HG02678 (cell line): ENCODE data around the gene LRP8.
A peak's percentile ranks its signal among the peaks of the same experiment; 100 is the strongest.

Experiments
- ATAC-seq: cut with Tn5 transposase; IDR thresholded peaks from one replicate; pipeline ENCODE4 v1.9.1; 2021; ENCODE audit warnings: mild to moderate bottlenecking, moderate library complexity; ENCODE audit not compliant: unreplicated experiment

LRP8 gene

DNA sequence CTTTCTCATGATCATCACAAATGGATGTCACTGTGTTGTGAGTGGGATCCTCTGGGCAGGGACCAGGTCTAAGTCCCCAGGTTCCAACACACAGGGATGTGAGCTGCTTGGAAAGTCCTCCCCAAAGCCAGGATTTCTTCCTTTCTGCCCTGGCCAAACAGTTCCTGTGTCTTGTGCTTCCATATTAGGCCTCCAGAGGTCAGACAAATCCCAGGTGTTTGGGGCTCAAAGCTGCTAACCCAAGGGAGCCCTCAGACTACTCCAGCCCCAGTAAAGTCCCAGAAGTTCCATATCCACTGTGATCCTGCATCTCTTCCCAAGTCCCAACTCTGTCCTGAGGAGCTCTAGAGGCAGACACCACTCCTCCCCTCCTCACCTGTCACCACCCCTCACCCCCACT, 61.8 kb downstream of the LRP8 start:
- ATAC-seq, result no peak

DNA sequence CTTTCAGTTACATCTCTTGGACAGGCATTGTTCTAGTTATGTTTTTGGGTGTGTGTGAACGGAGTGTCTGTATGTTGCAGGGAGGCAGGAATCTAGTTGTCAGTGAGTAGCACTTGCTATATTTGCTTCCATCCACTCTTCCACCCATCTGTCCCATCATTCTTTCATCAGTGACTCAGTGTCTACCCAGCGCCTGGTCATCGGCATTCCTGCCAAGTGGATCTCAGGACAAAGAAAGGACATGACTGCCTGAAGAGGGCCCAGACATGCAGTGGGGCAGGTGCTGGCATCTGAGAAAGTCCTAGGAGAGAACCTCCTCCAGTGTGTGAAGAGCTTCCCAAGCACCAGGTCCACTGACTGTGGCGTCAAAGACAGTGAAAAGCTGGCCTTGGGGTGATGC, 62.3 kb downstream of the LRP8 start:
- no peak for ATAC-seq

DNA sequence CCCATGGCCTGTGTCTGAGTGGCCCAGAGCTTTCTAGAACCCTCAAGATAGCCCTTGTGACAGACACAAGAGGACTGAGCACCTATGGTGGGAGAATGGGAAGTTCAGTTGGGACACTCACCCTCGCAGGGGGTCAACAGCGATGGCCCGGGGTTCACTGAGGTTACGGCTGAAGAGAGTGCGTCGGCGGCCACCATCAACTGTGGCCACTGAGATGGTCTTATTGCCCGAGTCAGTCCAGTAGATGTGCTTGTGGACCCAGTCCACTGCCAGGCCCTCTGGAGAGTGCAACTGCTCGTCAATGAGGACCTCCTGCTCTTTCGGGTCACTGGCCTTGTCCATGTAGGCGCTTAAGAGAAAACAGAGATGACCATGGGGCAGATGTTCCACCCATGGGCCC, 63.8 kb downstream of the LRP8 start:
- ATAC-seq, result no peak

DNA sequence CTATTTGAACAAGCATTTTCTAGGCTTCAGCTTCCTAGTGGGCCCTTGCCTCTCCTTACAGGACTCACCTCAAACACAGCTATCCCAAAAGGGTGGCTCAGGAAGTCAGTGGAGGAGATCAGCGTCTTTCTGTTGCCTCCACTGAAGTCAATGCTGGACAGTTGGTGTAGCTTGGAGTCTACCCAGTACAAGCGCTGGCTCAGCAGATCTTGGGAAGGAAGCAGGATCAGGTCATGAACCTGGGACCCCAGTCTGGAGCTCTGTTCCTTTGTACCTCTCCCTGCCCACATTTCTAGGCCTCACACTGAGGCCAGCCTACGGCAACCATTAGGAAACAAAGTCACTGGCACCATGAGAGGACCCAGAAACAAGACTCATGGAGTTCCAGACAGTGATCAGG, 65.9 kb downstream of the LRP8 start:
- ATAC-seq, result no peak

DNA sequence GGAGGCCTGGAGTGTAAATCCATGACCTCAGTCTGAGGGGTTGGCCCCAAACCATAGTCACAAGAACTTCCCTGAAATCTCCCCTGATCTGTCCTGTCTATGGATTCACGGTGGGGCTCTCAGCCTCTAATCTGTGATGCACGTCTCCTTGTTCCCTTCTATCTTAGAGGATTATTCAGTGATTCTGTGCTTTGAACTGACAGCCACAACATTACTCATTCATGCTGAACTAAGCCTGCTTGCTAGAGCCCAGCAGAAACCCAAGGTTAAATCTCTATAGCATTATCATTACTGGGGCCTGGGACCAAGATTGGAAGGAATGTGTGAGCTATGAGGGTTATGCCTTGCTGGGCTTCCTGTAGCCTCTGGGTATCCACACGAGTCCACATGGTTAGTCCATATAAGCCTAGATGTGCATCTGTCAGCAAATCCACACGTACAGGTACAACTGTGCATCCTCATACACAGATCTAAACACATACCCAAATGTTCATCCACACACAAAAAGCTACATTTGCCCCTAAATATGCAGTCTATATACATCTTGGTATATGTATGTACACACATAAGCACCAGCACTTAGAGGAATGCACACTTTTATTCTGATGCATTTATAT, 67.1 kb downstream of the LRP8 start:
- no peak for ATAC-seq

DNA sequence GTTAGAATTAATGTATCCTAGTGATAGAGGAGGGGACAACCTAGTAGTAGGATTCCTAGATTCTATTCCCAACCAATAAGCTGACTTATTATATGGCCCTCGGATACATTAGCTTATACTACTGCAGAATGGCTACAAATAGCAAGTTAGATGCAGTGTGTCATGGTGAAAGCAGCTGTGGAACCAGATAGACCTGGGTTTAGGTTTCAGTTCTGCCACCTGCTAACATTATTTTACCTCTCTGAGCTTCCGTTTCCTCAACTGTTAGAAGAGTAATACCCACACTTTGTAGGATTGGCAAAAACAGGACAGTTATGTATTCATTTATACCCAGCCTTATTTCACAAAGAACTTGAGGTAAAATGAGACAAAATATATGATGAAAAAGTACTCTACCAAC, 67.9 kb downstream of the LRP8 start:
- peak; percentile 79 for ATAC-seq

DNA sequence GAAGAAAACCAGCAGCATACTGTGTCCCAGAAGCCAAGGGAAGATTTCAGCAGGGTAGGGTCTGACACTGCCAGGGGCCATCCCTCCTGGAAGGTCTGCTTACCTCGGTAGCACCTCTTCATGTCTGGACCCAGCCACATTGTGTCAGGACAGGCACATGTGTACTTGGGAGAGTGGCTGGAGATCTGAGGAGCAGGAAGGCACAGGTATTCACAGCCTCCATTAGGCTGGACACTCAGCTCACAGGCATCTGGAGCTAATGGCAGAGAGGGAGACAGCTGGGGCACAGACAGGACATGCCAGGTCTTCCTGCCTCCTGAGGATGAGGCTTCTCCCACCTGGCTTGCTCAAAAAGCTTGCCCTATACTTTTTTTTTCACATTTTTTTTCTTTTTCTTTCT, 69.7 kb downstream of the LRP8 start:
- ATAC-seq, result no peak

DNA sequence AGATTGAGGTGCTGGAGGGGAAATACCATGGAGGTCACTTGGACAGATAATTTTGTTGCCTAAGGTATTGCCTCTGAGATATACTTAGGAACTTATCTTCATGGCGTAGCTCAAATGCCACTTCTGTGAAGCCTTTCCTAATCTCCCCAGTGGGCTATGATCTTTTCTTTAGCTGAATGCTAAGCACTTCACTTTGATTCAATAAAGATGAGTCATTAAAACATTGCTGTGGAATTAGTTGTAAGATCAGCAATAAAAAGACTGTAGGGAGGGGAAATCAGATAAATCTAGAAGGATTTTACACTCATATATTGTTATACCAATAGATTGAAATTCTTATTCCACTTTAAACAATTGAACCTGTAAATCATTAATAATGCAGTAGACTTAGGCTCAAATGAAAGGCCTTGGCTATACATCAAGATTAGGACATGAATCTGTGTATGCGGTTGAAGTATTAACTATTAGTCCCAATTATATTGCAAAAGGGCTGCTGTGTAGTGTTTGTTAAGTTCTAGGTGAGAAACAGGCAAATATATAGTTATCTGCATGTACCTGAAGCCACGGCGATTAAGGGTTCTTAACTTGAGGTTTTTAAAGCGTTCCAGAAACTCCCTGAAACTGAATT, 70.3 kb downstream of the LRP8 start:
- ATAC-seq, result no peak

DNA sequence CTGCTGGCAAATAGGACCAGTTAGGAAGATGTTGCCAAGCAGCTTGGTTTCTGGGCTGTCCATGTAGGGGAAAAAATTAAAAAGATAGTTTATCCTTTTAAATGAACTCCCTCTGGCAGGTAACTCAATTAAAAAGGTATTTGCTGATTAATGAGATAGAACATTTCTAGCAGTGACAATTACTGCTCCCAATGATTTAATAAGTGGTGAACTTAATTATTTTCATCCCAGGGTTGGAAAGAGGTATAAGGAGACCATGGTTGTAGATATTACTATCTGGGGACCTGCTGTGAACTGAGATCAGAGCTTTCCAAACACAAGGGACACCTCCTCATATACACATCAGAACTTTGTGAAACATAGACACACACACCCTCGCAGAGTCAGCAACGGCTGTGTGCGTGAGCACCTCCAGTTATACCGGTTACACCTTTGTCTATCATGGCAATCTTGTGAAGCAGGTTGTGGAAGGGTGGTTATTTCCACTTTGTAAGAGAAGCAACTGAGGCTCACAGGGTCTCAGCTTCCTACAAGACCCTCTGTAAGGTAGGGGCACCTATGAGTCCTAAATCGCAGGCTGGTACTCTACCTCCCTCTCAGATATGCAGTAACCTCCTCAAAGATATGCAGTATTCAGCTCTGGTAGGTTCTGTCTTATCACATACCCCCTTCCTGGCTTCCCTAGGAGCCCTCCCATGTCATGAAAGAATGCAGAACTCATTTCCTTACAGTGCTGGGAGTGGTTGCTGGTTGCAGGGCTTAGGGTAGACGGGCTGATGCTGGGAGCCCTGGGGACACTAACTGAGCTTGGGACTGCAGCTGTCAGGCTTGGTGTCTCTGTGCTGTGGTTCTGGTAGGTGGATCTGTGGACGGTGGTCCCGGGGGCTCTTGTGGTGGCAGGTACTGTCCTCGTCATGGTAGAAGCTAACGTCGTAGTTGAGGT, 71.1 kb downstream of the LRP8 start:
- ATAC-seq, result no peak

DNA sequence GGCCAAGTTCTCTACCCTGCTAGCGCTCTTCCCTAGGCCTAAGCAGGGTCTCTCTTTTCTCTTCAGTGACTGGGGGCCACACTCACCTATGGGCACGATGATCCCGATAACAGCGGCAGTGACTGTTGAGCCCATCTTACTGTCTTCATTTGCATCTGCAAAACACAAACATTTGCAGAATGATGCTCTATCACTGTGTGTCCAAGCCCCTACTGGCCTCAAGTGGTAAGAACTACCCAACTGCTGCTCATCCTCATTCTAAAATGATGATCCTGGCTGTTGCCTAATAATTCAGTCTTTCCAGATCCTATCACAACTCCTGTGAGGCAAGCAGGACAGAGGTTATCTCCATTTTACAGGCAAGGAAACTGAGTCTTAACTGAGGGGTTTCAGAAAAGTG, 72.8 kb downstream of the LRP8 start:
- no peak for ATAC-seq

DNA sequence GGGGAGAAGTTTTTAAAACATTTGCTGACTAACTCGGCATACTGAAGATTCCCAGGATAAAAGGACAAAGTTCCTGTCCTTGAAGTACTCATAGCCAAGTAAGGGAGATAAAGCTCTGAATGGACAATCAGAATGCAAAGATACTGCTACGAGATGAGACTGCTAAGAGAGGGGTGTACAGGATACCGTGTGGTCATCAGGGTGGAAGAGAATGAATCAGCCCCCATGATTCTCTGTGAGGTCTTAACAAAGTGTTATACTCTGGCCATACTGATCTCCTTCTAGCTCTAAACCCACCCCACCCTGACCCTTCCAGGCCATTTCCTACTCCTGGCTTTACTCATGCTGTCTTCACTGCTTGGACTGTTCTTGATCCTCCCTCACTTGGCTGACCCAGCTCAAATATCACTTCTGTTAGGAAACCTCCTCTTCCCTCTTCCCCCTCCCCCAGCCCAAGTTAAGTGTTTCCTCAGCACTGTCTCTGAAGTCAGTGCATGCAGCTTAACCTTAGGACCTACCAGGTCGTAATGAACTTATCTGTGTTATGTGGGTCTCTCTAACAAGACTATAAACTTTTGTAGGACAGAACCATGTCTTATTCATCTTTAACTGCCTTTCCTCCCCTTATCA, 73.7 kb downstream of the LRP8 start:
- no peak for ATAC-seq

DNA sequence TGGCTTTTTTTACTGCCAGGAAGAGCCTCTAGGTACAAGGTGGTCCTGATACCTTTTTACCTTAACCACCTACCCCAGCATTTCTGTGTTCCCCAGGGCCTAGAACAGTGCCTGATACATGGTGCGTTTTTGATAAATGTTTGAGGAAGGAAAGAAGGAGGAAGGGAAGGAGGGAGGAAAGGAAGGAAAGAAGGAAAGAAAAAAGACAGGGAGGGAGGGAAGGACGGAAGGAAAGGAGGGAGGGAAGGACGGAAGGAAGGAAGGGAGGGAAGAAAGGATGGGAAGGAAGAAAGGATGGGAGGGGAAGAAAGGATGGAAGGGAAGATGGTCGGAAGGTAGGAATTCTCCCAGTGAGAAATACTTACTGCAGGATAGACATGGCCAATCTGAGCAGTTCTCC, 77.5 kb downstream of the LRP8 start:
- ATAC-seq, result no peak

DNA sequence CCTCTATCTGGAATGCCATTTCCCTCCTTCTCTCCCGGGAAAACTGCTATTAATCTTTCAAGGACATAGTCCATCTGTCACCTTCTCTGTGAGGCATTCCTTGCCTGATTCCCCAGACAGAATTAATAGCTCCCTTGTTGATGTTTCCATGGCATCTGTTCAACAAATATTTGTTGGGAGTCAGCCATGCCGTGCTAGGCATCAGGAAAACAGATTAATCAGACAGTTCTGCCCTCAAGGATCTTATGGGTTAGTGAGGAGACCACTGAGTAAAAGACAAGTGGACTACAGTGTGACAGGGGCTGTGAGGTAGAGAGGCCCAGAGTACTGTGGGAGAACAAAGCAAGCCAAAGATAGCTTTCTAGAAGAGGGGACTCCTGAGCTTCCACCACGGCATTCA, 78.2 kb downstream of the LRP8 start:
- no peak for ATAC-seq

DNA sequence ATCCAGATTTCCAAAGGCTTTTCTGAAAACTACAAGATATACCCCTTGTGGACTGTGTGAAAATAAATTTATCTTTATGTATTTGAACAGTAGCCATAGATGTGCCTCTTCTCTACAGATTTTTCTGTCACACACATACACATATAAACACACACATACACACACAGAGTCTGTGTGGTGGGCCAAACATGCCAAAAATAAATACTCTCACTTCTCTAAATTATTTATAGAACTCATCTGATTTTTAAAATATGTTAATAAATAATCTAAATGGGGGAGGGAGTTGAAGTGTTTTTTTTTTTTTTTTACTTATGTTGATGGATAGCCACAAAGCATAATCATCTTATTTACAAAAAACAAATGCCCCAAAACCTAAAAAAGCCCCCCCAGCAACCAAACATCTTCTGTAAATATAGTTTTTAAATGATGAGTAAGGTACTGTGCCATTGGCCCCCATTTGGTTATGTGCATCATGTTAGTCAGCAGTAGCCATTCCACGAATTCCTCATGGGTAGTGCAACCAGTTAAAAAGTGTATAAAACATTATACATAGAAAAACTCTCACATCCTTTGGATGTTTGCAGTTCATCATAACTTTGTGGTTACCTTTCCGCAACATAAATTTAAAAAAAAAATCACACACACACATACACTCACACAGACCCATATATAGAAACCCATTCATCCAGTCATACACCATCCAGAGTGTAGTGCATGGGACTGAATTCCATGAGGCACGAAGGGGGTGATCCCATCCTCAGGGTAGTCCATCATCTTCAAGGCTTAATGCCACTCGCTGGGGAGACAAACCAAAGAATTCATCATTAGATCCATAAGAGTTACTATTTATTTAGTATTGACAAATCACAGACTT, 81.4 kb downstream of the LRP8 start:
- no peak for ATAC-seq

DNA sequence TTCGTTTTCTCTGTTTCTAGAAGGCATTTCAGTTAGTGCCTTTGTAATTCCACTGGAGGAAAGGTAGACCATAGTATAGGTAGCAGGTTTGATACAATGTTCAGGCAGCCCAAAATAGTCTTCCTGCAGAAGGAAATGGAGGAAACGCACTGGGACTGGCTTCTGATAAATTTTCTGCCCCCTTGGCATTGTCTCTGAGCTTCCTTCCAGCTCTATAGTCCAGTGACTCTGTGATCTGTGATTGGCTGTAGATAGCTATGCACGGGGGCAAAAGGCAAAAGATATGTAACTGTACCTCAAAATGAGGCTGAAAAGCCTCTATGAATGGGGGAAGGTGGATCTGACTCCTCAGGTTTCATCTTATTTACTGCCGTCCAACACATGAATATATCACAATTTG, 83.7 kb downstream of the LRP8 start:
- ATAC-seq, result no peak

DNA sequence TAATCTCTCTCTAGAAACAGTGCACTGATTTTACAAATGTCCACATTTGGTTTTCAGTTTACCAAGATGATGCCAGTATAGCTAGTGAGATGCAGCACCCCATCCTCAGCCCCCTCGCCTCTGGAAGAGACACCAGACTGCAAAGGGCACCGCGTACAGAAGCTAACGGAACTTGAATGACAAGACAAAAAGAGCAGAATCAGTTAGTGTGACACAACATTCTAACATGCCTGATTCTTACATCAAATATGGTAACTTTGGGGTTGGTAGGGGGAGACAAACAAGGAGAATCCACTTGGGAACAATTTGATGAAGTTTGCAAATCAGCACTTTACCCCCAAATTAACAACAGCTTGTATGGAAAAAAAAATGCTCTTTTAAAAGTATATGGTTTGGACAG, 85.5 kb downstream of the LRP8 start:
- no peak for ATAC-seq

DNA sequence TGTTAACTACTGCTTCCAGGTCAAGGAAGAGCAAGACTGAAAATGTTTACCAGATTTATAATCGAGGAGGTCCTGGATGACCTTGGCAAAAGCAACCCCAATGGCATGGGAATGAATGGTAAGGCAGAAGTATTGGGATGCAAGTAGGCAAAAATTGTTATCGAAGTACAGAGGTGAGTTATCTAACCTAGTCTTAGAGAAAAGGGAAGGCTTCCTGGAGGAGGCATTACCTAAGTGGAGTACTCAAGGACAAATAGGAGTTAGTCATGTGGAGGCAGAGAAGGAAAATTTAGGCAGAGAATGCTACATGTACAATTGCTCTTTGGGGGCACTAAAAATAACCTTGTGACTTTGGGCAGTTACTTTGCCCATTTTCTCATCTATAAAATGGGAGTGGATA, 86.0 kb downstream of the LRP8 start:
- no peak for ATAC-seq

DNA sequence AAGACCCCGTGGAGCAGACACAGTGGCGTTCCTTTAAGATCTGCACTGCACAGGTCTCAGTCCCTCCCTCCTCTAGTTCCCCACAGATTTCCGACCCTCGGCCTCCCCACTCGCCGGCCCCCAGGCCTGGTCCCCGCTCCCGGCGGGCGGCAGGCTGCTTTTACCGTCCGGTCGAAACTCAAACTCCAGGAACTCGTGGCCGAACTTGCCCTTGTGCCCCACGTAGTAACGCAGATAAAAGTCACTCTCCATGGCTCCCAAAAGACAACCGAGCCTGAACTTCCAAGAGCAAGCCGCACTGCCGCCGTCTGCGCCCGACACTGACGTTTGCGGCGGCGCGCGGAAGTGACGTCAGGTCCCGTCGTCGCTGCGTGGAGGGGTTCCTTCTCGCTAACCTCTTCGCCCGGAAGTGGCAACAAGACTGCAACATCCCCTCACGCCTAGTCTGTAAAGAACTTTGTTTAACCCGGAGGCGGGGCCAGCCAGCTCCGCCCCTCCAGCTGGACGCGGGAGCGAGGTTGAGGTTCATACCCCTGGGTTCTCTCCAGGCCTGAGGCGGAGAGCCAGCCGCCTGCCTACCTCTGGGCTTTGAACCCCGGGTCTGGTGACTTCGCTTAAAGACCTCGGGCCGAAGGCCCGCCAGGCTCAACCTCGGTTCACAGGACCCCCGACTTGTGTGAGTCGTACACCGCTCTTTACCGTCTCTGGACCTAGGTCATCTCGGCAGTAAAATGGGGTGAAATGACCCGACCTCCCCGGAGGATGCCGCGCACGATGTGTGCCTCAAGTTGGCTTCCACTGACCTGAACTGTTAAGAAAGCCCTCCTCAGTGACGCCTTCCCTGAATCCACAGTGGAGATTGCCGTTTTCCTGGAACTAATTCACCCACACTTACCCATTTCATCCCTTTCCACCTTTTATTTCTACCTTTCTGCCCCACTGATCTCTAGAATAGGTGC, 89.4 kb downstream of the LRP8 start, which contains the start of gene MAGOH:
TSS of gene MAGOH (minus strand) at position 322 of the 959 bp plus-strand sequence. CDS start at position 252, 70 bp downstream.
- ATAC-seq, result peak; percentile 99

DNA sequence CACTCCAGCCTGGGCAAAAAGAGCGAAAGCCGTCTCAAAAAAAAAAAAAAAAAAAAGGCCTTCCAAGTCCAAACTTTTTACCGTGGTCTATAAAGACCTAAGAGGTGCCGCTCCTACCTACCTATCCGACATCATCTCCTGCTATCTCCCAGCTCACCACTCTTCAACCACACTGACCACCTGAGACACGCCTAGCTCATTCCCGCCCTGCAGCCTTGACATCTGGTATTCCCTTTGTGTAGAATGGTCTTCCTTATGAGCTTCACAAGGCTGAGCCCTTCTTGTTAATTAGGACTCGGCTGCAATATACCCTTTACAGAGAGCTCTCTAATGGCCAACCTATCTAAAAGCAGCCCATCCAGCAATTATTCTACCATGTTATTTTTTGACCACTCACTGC, 90.2 kb downstream of the LRP8 start:
- no peak for ATAC-seq

DNA sequence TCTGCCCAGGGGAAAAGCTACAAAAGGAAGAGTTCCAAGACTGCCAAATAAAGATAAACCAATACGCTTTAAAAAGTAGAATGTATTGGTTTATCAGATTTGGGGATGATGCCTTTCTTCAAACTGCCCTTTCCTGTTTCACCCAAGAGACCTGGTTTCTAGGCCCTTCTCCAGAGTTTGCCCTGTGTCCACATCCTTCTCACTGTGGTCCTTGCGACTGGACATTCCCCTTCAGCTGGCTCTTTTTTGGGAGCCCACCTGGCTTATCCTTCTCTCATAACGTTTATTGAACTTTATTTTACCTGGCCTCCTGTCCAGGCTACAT, 106.9 kb downstream of the LRP8 start:
- no peak for ATAC-seq
